ENCODE data around the gene CDK15. TPM values are rescaled to one million over a fixed set of nuclear protein-coding genes. Genes with fewer than 3 reads are reported as not detected.

Gene CDK15
- polyA plus RNA-seq, 1 experiment: 18.6 TPM

- no peaks in the 10 kb centered on the region for H3K9me3 ChIP-seq (ENCODE audit: control insufficient read depth, insufficient read depth, low read length)
- DNase-seq (ENCODE audit: low read depth, low spot score): no peak
- H3K4me3 ChIP-seq (ENCODE audit: low read depth, low read length): no peak overlapping the region
- no peak overlapping the region for H3K27ac ChIP-seq (ENCODE audit: low read depth, low read length)
- no peak for TF ChIP-seq CTCF (IDR thresholded peaks at IDR 0.05; ENCODE audit: low read depth, low read length)
- H3K27me3 ChIP-seq (ENCODE audit: control insufficient read depth, insufficient read depth, low read length): no peaks in the 10 kb centered on the region
- CTCF ChIA-PET: interaction anchor here (1.0 kb wide), 1 partner anchor 32 kb away, joined by 4 read pairs; no protein-coding TSS in a partner anchor
- POLR2A ChIA-PET: no interaction called here
Observed at GRCh38 chr2:201892516-201892915, 86.2 kb downstream of the CDK15 start.

GRCh38 chr2:201900362-201900761 lies 94.0 kb downstream of the CDK15 start:
- Histone ChIP-seq H3K9me3 (ENCODE audit: control insufficient read depth, insufficient read depth, low read length) (no peaks in the 10 kb centered on the region), H3K27me3 (ENCODE audit: control insufficient read depth, insufficient read depth, low read length) (no peaks in the 10 kb centered on the region), H3K27ac (ENCODE audit: low read depth, low read length) (no peak overlapping the region), H3K4me3 (ENCODE audit: low read depth, low read length) (no peak overlapping the region)
- CTCF ChIA-PET: interaction anchor here (0.6 kb wide), 1 partner anchor 12 kb away, joined by 3 read pairs; no protein-coding TSS in a partner anchor
- no peak for TF ChIP-seq CTCF (IDR thresholded peaks at IDR 0.05; ENCODE audit: low read depth, low read length)
- POLR2A ChIA-PET: no interaction called here
- DNase-seq (ENCODE audit: low read depth, low spot score): no peak

GRCh38 chr2:201901786-201902185 lies 95.4 kb downstream of the CDK15 start:
- no peak overlapping the region for H3K27ac ChIP-seq (ENCODE audit: low read depth, low read length)
- ChIA-PET CTCF (no interaction called here), POLR2A (no interaction called here)
- no peak overlapping the region for H3K4me3 ChIP-seq (ENCODE audit: low read depth, low read length)
- H3K27me3 ChIP-seq (ENCODE audit: control insufficient read depth, insufficient read depth, low read length): no peaks in the 10 kb centered on the region
- DNase-seq (ENCODE audit: low read depth, low spot score): no peak
- no peaks in the 10 kb centered on the region for H3K9me3 ChIP-seq (ENCODE audit: control insufficient read depth, insufficient read depth, low read length)
- no peak for TF ChIP-seq CTCF (IDR thresholded peaks at IDR 0.05; ENCODE audit: low read depth, low read length)

- Histone ChIP-seq H3K4me3 (ENCODE audit: low read depth, low read length) (no peak overlapping the region), H3K27ac (ENCODE audit: low read depth, low read length) (no peak overlapping the region), H3K27me3 (ENCODE audit: control insufficient read depth, insufficient read depth, low read length) (no peaks in the 10 kb centered on the region), H3K9me3 (ENCODE audit: control insufficient read depth, insufficient read depth, low read length) (no peaks in the 10 kb centered on the region)
- no peak for DNase-seq (ENCODE audit: low read depth, low spot score)
- POLR2A ChIA-PET: interaction anchor here (0.6 to 1.0 kb wide), 2 partner anchors 50 to 251 kb away, joined by 3 read pairs; no protein-coding TSS in a partner anchor
- TF ChIP-seq CTCF (IDR thresholded peaks at IDR 0.05; ENCODE audit: low read depth, low read length): no peak
- CTCF ChIA-PET: interaction anchor here (0.7 kb wide), 1 partner anchor 21 kb away, joined by 3 read pairs; no protein-coding TSS in a partner anchor
Observed at GRCh38 chr2:201904538-201905420, 98.4 kb downstream of the CDK15 start.
